Glutamatergic neuron (in vitro differentiated cells): Measurements from ENCODE around the gene GRID1. TPM values are rescaled to one million over a fixed set of nuclear protein-coding genes. Genes with fewer than 3 reads are reported as not detected.

ENCODE experiments used
- DNase-seq: peaks from one replicate; pipeline ENCODE4 v3.0.0; 2022
- H3K27ac Mint-ChIP-seq: one replicate; pipeline ENCODE4 v1.8.0; 2020; ENCODE audit warnings: mild to moderate bottlenecking, mixed read lengths, inconsistent platforms; ENCODE audit not compliant: unreplicated experiment
- H3K27me3 Mint-ChIP-seq: one replicate; pipeline ENCODE4 v1.8.0; 2020; ENCODE audit warnings: mild to moderate bottlenecking, moderate library complexity, mixed read lengths, inconsistent platforms; ENCODE audit not compliant: unreplicated experiment
- H3K36me3 Mint-ChIP-seq: one replicate; pipeline ENCODE4 v1.8.0; 2020; ENCODE audit warnings: mild to moderate bottlenecking, mixed read lengths, inconsistent platforms; ENCODE audit not compliant: unreplicated experiment
- H3K4me1 Mint-ChIP-seq: one replicate; pipeline ENCODE4 v1.8.0; 2020; ENCODE audit warnings: mild to moderate bottlenecking, low read depth, mixed read lengths, inconsistent platforms; ENCODE audit not compliant: unreplicated experiment
- H3K4me3 Mint-ChIP-seq: one replicate; pipeline ENCODE4 v1.8.0; 2020; ENCODE audit warnings: mild to moderate bottlenecking, mixed read lengths, inconsistent platforms; ENCODE audit not compliant: unreplicated experiment
- H3K9me3 Mint-ChIP-seq: one replicate; pipeline ENCODE4 v1.8.0; 2020; ENCODE audit warnings: mild to moderate bottlenecking, moderate library complexity, mixed read lengths, inconsistent platforms; ENCODE audit not compliant: unreplicated experiment
- total RNA-seq: library from RNA; stranded (reverse); fragmentation: NEBNext Ultra II Directional; extraction: Animal tissue kit (Norgen Biotek cat#: 25700); gene quantifications from one replicate; pipeline ENCODE4 v1.2.1, GENCODE V29; 2021; ENCODE audit not compliant: unreplicated experiment
- TF ChIP-seq, protein P1 (sequence below): fragments of 200-600 bp; sonication (generic); IDR thresholded peaks from one replicate; pipeline ENCODE4 v1.5.0; 2021; ENCODE audit not compliant: partially characterized antibody, unreplicated experiment

Gene GRID1
- total RNA-seq, 1 donor from 2014 or later, result 8.0 TPM

DNA sequence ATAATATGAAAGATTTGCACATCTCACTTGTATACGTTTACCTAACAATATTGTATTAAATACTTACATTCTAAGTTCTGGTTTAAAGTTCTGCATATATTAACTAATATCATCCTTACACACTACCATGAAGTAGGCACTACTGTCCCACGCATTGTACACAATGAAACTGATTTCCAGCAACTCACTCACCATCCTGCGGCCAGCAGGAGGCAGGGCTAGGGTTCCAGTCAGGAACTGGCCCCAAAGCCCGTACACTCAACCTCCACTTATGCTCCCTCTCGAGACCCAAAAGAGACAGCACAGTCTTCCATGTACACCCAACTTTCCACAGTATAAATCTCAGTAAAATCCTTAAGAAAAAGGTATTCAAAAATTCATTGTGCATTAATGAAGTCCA is 41.4 kb downstream of the GRID1 start:
- Mint-ChIP-seq H3K4me1 (peaks cover 5% of the 10 kb centered on the region), H3K36me3 (no peaks in the 10 kb centered on the region), H3K4me3 (no peak overlapping the region), H3K27me3 (peaks cover 4% of the 10 kb centered on the region), H3K27ac (no peak overlapping the region), H3K9me3 (no peaks in the 10 kb centered on the region)
- DNase-seq, result peak; percentile 9
- TF ChIP-seq, protein P1, sequence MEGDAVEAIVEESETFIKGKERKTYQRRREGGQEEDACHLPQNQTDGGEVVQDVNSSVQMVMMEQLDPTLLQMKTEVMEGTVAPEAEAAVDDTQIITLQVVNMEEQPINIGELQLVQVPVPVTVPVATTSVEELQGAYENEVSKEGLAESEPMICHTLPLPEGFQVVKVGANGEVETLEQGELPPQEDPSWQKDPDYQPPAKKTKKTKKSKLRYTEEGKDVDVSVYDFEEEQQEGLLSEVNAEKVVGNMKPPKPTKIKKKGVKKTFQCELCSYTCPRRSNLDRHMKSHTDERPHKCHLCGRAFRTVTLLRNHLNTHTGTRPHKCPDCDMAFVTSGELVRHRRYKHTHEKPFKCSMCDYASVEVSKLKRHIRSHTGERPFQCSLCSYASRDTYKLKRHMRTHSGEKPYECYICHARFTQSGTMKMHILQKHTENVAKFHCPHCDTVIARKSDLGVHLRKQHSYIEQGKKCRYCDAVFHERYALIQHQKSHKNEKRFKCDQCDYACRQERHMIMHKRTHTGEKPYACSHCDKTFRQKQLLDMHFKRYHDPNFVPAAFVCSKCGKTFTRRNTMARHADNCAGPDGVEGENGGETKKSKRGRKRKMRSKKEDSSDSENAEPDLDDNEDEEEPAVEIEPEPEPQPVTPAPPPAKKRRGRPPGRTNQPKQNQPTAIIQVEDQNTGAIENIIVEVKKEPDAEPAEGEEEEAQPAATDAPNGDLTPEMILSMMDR, result no peak

DNA sequence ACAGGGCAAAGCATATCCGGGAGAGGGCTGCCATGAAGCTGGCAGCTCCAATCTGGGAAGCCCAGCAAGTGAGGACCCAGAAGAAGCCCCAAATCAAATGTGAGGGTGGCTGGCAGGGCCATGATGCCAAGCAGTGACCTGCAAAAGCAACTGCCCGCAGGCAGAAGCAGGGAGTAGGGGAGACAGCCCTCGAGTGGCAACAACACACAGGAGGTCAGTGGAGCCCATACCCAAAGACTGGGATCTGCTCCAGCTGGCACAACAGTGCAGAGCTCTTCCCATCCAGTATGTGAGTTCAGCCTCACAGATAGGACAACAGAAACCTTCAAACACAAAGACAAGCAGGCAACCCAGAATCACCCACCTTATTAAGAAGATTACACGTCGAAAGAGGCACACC is 45.0 kb downstream of the GRID1 start:
- H3K36me3 Mint-ChIP-seq, result no peaks in the 10 kb centered on the region
- TF ChIP-seq, protein P1, result no peak
- no peak overlapping the region for H3K27ac Mint-ChIP-seq
- DNase-seq, result no peak
- H3K4me1 Mint-ChIP-seq, result peaks cover 10% of the 10 kb centered on the region
- no peaks in the 10 kb centered on the region for H3K27me3 Mint-ChIP-seq
- H3K9me3 Mint-ChIP-seq, result peaks cover 3% of the 10 kb centered on the region
- H3K4me3 Mint-ChIP-seq, result no peak overlapping the region

DNA sequence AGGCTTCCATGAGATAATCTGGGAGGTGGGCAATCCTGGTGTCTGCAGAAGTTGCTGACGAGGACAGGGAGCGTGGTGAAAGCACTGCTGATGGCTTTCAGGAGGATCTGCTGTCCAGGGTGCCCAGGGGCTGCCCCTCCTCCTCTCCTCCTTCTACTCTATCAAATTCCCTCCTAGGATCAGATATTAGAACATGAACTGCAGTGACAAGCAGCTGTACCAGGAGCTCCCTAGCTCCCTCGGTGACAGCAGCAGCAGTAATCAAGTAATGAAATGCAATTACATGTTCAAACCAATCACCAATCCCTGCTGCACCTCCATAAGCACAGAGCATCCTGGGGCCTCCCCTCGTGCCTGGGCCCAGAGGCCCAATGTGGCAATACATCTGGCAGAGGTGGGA is 46.9 kb downstream of the GRID1 start:
- DNase-seq, result no peak
- TF ChIP-seq, protein P1, result no peak
- H3K27me3 Mint-ChIP-seq, result peaks cover 6% of the 10 kb centered on the region
- no peaks in the 10 kb centered on the region for H3K36me3 Mint-ChIP-seq
- peaks cover 8% of the 10 kb centered on the region for H3K9me3 Mint-ChIP-seq
- no peak overlapping the region for H3K4me3 Mint-ChIP-seq
- peaks cover 10% of the 10 kb centered on the region for H3K4me1 Mint-ChIP-seq
- no peak overlapping the region for H3K27ac Mint-ChIP-seq

DNA sequence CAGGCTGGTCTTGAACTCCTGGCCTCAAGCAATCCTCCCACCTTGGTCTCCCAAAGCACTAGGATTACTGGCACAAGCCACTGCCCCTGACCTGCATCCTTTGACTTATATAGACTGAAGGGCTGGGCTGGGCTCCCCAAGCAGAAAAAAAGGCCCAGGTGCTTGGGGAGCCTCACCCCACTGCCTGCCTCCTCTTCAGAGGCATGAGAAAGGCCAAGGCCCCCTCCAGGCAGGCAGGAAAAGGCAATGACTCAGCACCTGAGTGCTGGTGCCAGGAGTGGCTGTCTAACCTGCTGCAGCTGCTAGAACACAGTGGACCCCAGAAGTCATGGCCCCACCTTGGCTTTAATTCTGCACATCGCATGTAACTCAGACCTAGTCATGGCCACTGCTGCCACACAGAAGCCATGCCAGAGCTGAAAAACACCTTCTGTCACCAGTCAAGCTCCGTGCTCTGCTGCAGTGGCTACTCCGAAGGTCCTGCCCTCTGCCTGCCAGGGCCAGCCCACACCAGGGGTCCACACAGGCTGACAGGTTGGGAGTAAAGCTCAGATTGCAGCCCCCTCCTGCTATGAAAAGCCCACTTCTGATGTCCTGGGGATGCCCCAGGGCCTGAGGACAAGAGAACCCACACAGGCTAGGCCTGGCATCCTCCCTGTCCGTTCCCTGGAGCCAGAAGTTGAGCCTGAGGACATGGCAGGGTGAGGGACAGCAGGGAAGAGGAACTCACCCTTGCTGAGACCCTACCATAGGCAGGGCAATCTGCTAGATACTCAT is 48.5 kb downstream of the GRID1 start:
- peaks cover 8% of the 10 kb centered on the region for H3K9me3 Mint-ChIP-seq
- H3K4me3 Mint-ChIP-seq, result no peak overlapping the region
- H3K36me3 Mint-ChIP-seq, result no peaks in the 10 kb centered on the region
- peaks cover 11% of the 10 kb centered on the region for H3K4me1 Mint-ChIP-seq
- peaks cover 6% of the 10 kb centered on the region for H3K27me3 Mint-ChIP-seq
- H3K27ac Mint-ChIP-seq, result no peak overlapping the region
- no peak for DNase-seq
- TF ChIP-seq, protein P1, result no peak

DNA sequence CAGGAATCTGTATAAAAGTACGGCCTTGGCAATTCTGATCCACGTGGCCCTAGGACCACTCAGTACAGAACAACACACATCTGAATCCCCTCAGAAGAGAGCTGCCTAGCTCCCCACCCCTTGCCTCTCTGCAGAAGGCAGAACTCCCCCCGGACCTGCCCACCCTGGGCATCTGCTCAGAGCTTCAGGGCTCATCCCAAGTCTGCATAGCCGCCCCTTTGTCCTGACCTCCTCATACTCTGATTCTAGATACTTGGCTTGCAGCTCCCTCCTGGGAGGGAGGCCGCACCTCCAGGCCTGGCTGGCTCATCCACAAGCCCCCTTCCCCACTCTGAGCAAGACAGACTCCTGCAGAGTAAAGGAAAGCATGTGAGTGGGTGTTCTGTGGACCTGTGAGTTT is 49.6 kb downstream of the GRID1 start:
- DNase-seq, result no peak
- Mint-ChIP-seq H3K27ac (no peak overlapping the region), H3K4me3 (no peak overlapping the region), H3K9me3 (peaks cover 8% of the 10 kb centered on the region), H3K36me3 (no peaks in the 10 kb centered on the region), H3K4me1 (peaks cover 11% of the 10 kb centered on the region), H3K27me3 (peaks cover 6% of the 10 kb centered on the region)
- TF ChIP-seq, protein P1, result no peak
